CD4-positive, alpha-beta memory T cell (primary cell): Measurements from ENCODE around the gene GSTK1. TPM values are rescaled to one million over a fixed set of nuclear protein-coding genes. Genes with fewer than 3 reads are reported as not detected.
"Not testable (repeated sequence)": the region's sequence is repeated elsewhere in the genome, so short reads cannot be mapped to it uniquely, and the experiment has no call there.

Experiments
- CTCF ChIA-PET: fragments of 350-600 bp; sonication (Branson Sonifier 250); formaldehyde crosslinking; loops from one replicate; lab custom pipeline; 2021; ENCODE audit warnings: inconsistent platforms; ENCODE audit not compliant: partially characterized antibody; lab: Charles Lee
- POLR2A ChIA-PET: fragments of 350-600 bp; sonication (Branson Sonifier 250); formaldehyde crosslinking; loops from one replicate; lab custom pipeline; 2021; ENCODE audit not compliant: partially characterized antibody; lab: Charles Lee
- DNase-seq, 5 donors: peaks; one replicate each; pipeline versions ENCODE4 v3.0.0 to v3.0.0-alpha.2; 2020 to 2022; ENCODE audit warnings: mixed read lengths in 1 of 5
- H3K27ac ChIP-seq: one replicate; pipeline ENCODE4 v1.7.0; 2013; ENCODE audit warnings: low read depth, low read length
- H3K27me3 ChIP-seq: 2 replicates; pipeline ENCODE4 v1.7.0; 2013; ENCODE audit warnings: mild to moderate bottlenecking, low read length, moderate library complexity; ENCODE audit not compliant: insufficient read depth
- H3K36me3 ChIP-seq: 2 replicates; pipeline ENCODE4 v1.7.0; 2013; ENCODE audit warnings: mild to moderate bottlenecking, low read length, moderate library complexity; ENCODE audit not compliant: insufficient read depth
- H3K4me1 ChIP-seq: 2 replicates; pipeline ENCODE4 v1.7.0; 2013; ENCODE audit warnings: mild to moderate bottlenecking, low read length, moderate library complexity; ENCODE audit not compliant: insufficient read depth
- H3K4me3 ChIP-seq, 2 donors: one replicate each; pipeline ENCODE4 v1.7.0; 2013; ENCODE audit warnings: low read length in 2 of 2, mild to moderate bottlenecking in 1 of 2
- H3K9me3 ChIP-seq, 2 donors: one replicate each; pipeline ENCODE4 v1.7.0; 2013; ENCODE audit warnings: low read length in 2 of 2, control low read depth in 1 of 2; ENCODE audit not compliant: control insufficient read depth in 1 of 2
- H3K27ac Mint-ChIP-seq, 7 donors: one replicate each; pipeline ENCODE4 v1.8.0; 2020 to 2021; ENCODE audit warnings: mixed read lengths in 7 of 7, mild to moderate bottlenecking in 6 of 7, inconsistent platforms in 3 of 7, moderate library complexity in 3 of 7
- H3K27me3 Mint-ChIP-seq, 2 donors: one replicate each; pipeline ENCODE4 v1.8.0; 2020 to 2021; ENCODE audit warnings: mixed read lengths in 2 of 2
- H3K36me3 Mint-ChIP-seq, 2 donors: one replicate each; pipeline ENCODE4 v1.8.0; 2020 to 2021; ENCODE audit warnings: mixed read lengths in 2 of 2, inconsistent platforms in 1 of 2, mild to moderate bottlenecking in 1 of 2
- H3K4me1 Mint-ChIP-seq, 4 donors: one replicate each; pipeline ENCODE4 v1.8.0; 2020 to 2021; ENCODE audit warnings: mixed read lengths in 4 of 4, mild to moderate bottlenecking in 1 of 4
- H3K4me3 Mint-ChIP-seq, 8 donors: one replicate each; pipeline ENCODE4 v1.8.0; 2020 to 2021; ENCODE audit warnings: mixed read lengths in 8 of 8, mild to moderate bottlenecking in 7 of 8, moderate library complexity in 6 of 8, inconsistent platforms in 3 of 8
- H3K9me3 Mint-ChIP-seq, 8 donors: one replicate each; pipeline ENCODE4 v1.8.0; 2020 to 2021; ENCODE audit warnings: mixed read lengths in 8 of 8, mild to moderate bottlenecking in 5 of 8, inconsistent platforms in 3 of 8, moderate library complexity in 1 of 8
- intact Hi-C: fragments of 100-400 bp; cut with micrococcal nuclease; formaldehyde crosslinking; loops from one replicate; pipeline ENCODE4 v1.15.1; 2023
- polyA plus RNA-seq, 2 donors: library from polyadenylated mRNA; unstranded; fragments of 300-500 nt; fragmentation: Illumina TruSeq; gene quantifications; one replicate each; pipeline ENCODE4 v1.2.3, GENCODE V29; 2021
- total RNA-seq, 2 experiments: library from RNA; stranded (reverse); gene quantifications; one replicate each; pipeline ENCODE4 v1.2.3, GENCODE V29; 2021

The GSTK1 gene
- total and polyA plus RNA-seq, 4 experiments from 2014 or later = 469 to 748 (median 587) TPM

DNA sequence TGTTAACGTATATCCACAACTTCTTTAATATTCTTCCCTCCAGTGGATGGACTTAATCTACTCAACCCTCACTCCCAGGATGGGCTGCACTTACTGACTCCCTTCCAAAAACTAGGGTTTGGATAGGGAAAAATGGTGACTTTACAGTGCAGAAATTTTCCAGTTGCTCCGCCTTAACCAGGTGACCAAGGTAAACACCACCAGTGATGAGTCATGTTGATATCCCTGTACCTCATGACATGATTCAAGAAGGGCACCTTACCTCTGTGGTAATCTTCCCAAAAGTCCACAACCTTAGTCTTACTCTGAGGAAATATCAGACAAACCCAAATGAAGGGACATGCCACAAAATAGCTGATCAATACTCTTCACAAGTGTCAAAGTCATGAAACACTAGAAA, 3.5 kb upstream of the GSTK1 start:
- H3K4me1 ChIP-seq = peaks cover 73% of the 10 kb centered on the region
- DNase-seq = no peak
- H3K27ac ChIP-seq = no peak overlapping the region
- peaks cover 3% of the 10 kb centered on the region for H3K36me3 ChIP-seq
- Mint-ChIP-seq H3K27ac (peak overlapping the region; percentile 56 to 95 (median 87)), H3K4me1 (peaks cover 53 to 86% (median 70%) of the 10 kb centered on the region in 4 donors), H3K27me3 (no peaks in the 10 kb centered on the region), H3K4me3 (peak overlapping the region in 7 of 8 donors; percentile 11 to 89 (median 29)), H3K9me3 (peaks cover 0 to 5% (median 0%) of the 10 kb centered on the region in 8 donors), H3K36me3 (peaks cover 10 to 19% of the 10 kb centered on the region in 2 donors)
- CTCF ChIA-PET = interaction anchor here (0.9 to 16.6 kb wide), 11 partner anchors 8 to 120 kb away, joined by 3 to 252 read pairs (median 5); no protein-coding TSS in a partner anchor
- POLR2A ChIA-PET = interaction anchor here (1.0 to 13.2 kb wide), 6 partner anchors 9 to 451 kb away, joined by 3 to 163 read pairs (median 10); partner anchors contain the start of gene ZYX
- intact Hi-C loops = no loop called here
- H3K9me3 ChIP-seq = no peaks in the 10 kb centered on the region
- no peak overlapping the region for H3K4me3 ChIP-seq
- H3K27me3 ChIP-seq = no peaks in the 10 kb centered on the region

DNA sequence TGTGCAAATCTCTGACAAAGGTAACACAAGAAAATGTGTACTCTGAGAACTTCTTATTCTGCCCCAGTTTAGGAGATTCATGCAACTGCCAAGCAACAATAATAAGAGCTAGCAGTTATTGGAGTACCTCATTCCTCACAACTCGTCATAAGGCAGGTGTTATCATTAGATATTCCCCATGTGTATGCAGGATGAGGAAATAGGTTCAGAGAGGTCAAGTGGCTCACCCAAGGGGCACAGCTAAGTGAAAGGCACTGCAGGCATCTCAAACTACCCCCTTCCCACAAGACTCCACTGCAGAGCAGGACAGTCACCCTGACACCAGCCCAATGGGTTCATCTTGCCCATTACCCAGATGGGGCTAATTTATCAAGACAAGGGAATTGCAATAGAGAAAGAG, 1.3 kb upstream of the GSTK1 start:
- Mint-ChIP-seq H3K27ac (peak overlapping the region; percentile 91 to 95 (median 94)), H3K4me1 (peaks cover 45 to 82% (median 64%) of the 10 kb centered on the region in 4 donors), H3K4me3 (peak overlapping the region; percentile 80 to 99 (median 96)), H3K36me3 (peaks cover 26 to 28% of the 10 kb centered on the region in 2 donors), H3K9me3 (peaks cover 0 to 3% (median 0%) of the 10 kb centered on the region in 8 donors), H3K27me3 (no peaks in the 10 kb centered on the region)
- CTCF ChIA-PET = interaction anchor here (2.0 to 16.6 kb wide), 5 partner anchors 11 to 118 kb away, joined by 6 to 252 read pairs (median 7); no protein-coding TSS in a partner anchor
- H3K4me1 ChIP-seq = peaks cover 74% of the 10 kb centered on the region
- no peak overlapping the region for H3K4me3 ChIP-seq
- no peak overlapping the region for H3K27ac ChIP-seq
- H3K27me3 ChIP-seq = no peaks in the 10 kb centered on the region
- POLR2A ChIA-PET = interaction anchor here (2.4 to 13.2 kb wide), 5 partner anchors 11 to 454 kb away, joined by 8 to 163 read pairs (median 43); partner anchors contain the start of gene CASP2
- intact Hi-C loops = loop anchor here (2.0 kb wide), 1 partner anchor 17 kb away; no protein-coding TSS in a partner anchor
- H3K9me3 ChIP-seq = no peaks in the 10 kb centered on the region
- no peak for DNase-seq
- peaks cover 10% of the 10 kb centered on the region for H3K36me3 ChIP-seq

DNA sequence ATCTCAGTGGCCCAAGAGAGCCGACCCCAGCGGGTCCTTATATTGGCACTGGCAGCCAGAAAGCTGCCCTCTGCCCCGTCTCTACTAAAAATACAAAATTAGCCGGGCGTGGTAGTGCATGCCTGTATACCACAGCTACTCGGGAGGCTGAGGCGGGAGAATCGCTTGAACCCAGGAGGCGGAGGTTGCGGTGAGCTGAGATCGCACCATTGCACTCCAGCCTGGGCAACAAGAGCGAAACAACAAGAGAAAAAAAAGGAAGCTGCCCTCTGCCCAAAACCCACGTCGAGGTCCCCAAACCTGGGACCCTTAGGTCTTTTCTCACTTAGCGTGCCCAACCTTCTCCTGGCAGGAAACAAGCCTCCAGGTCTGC, 941 bp downstream of the GSTK1 start:
- intact Hi-C loops = not testable (repeated sequence)

DNA sequence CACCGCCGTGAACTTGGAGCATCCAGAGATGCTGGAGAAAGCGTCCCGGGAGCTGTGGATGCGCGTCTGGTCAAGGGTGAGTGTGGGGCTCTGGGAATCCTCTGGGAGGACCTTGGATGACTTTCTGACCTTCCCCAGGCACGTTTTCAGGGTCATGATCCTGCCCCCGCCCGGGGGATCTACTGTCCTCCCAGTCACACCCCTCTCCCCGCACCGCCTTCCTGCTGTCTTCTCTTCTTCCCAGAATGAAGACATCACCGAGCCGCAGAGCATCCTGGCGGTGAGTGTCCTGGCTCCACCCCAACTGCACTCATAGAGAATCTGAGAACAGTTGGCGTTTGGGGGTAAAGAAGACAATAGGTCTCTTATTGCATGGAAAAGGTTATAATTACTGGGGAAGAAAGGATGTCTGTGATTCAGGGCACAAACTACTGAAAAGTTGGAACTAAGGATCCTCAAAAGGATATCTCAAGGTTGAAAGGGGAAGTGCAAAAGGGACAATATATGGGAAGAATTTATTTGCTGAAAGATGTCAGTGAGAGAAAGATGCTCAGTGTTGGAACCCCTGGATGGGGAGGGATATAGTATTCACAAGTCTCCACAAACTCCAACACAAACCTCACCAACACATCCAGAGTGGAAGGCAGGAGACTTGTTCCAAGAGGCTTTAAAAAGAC, 1.9 kb downstream of the GSTK1 start:
- H3K4me3 ChIP-seq = peak overlapping the region in 1 of 2 donors; percentile 90
- no peak for DNase-seq
- peaks cover 31 to 72% (median 53%) of the 10 kb centered on the region in 4 donors for H3K4me1 Mint-ChIP-seq
- ChIA-PET CTCF (interaction anchor here (1.0 to 16.6 kb wide), 10 partner anchors 14 to 151 kb away, joined by 3 to 252 read pairs (median 6); partner anchors contain the start of gene CASP2), POLR2A (interaction anchor here (0.7 to 13.2 kb wide), 14 partner anchors 8 to 144 kb away, joined by 3 to 163 read pairs (median 14); partner anchors contain the start of genes CASP2 and EPHA1)
- intact Hi-C loops = no loop called here
- peaks cover 38 to 60% of the 10 kb centered on the region in 2 donors for H3K36me3 Mint-ChIP-seq
- peaks cover 37% of the 10 kb centered on the region for H3K36me3 ChIP-seq
- peaks cover 0 to 3% (median 0%) of the 10 kb centered on the region in 8 donors for H3K9me3 Mint-ChIP-seq
- no peaks in the 10 kb centered on the region for H3K9me3 ChIP-seq
- peaks cover 68% of the 10 kb centered on the region for H3K4me1 ChIP-seq
- peak overlapping the region; percentile 85 to 98 (median 94) for H3K27ac Mint-ChIP-seq
- H3K27me3 Mint-ChIP-seq = no peaks in the 10 kb centered on the region
- peak overlapping the region; percentile 93 to 99 (median 96) for H3K4me3 Mint-ChIP-seq
- no peaks in the 10 kb centered on the region for H3K27me3 ChIP-seq
- peak overlapping the region; percentile 89 for H3K27ac ChIP-seq

More for the DNA sequence above, 941 bp downstream of the GSTK1 start:
- not testable (repeated sequence) for H3K27me3 ChIP-seq, H3K27me3 Mint-ChIP-seq, DNase-seq, H3K9me3 ChIP-seq, H3K9me3 Mint-ChIP-seq
- peaks cover 37 to 76% (median 60%) of the 10 kb centered on the region in 4 donors for H3K4me1 Mint-ChIP-seq
- Histone ChIP-seq H3K27ac (peak overlapping the region; percentile 89), H3K36me3 (peaks cover 31% of the 10 kb centered on the region), H3K4me1 (peaks cover 72% of the 10 kb centered on the region), H3K4me3 (peak overlapping the region; percentile 89 to 90)
- CTCF ChIA-PET = interaction anchor here (1.1 to 16.6 kb wide), 10 partner anchors 15 to 153 kb away, joined by 3 to 252 read pairs (median 6); partner anchors contain the start of gene CASP2
- peak overlapping the region; percentile 85 to 98 (median 94) for H3K27ac Mint-ChIP-seq
- H3K36me3 Mint-ChIP-seq = peaks cover 29 to 51% of the 10 kb centered on the region in 2 donors
- POLR2A ChIA-PET = interaction anchor here (0.7 to 13.2 kb wide), 21 partner anchors 9 to 466 kb away, joined by 3 to 163 read pairs (median 8); partner anchors contain the start of genes CASP2 and EPHA1
- H3K4me3 Mint-ChIP-seq = peak overlapping the region; percentile 93 to 99 (median 96)

DNA sequence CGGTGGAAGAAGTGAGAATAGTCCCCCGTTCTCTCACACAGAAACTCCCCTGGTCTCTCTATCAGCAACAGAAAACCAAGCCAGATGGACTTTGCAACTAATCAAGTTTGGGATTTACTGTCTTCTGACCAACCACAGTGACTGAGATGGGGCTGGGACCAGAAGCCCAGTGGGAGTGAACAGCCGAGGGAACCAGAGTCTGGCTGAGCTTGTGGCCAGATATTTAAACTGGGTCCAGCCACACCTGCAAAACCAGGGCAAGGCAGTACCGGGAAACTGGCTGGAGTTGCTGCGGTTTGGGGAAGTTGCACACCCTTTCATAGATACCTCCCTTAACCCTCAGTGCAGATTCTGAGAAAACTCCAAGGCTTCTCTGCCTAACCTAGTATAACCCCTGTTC, 6.0 kb downstream of the GSTK1 start:
- peaks cover 51% of the 10 kb centered on the region for H3K4me1 ChIP-seq
- intact Hi-C loops = no loop called here
- H3K4me1 Mint-ChIP-seq = peaks cover 24 to 49% (median 36%) of the 10 kb centered on the region in 4 donors
- ChIA-PET CTCF (interaction anchor here (1.1 to 16.6 kb wide), 3 partner anchors 10 to 30 kb away, joined by 4 to 252 read pairs (median 5); no protein-coding TSS in a partner anchor), POLR2A (interaction anchor here (0.8 to 13.2 kb wide), 9 partner anchors 9 to 29 kb away, joined by 3 to 163 read pairs (median 6); partner anchors contain the start of gene CASP2)
- peaks cover 0 to 2% (median 0%) of the 10 kb centered on the region in 8 donors for H3K9me3 Mint-ChIP-seq
- no peak for DNase-seq
- H3K27me3 Mint-ChIP-seq = no peaks in the 10 kb centered on the region
- peaks cover 38 to 55% of the 10 kb centered on the region in 2 donors for H3K36me3 Mint-ChIP-seq
- H3K27ac ChIP-seq = no peak overlapping the region
- H3K4me3 ChIP-seq = no peak overlapping the region
- H3K27ac Mint-ChIP-seq = peak overlapping the region in 6 of 7 donors; percentile 19 to 94 (median 69)
- no peaks in the 10 kb centered on the region for H3K9me3 ChIP-seq
- H3K27me3 ChIP-seq = no peaks in the 10 kb centered on the region
- peak overlapping the region in 1 of 8 donors; percentile 7 for H3K4me3 Mint-ChIP-seq
- H3K36me3 ChIP-seq = peaks cover 37% of the 10 kb centered on the region

DNA sequence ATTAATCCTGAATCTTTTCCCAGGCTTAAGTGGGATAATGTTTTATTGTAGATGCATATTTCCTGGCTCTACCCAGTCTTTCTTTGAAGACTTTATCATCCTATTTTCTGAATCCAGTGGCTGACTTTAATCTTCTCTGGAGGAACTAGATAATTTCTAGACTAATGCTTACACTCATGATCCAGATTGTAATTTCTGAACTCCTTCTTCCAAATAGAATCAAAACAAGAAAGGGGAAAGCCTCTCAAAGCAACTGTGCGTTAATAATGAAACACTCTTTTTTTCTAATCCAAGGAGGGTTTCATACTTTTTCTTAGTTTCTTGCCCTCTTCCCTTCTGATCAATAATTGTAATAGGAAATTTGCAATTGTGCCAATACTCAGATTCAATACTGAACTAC, 8.0 kb downstream of the GSTK1 start:
- H3K4me3 Mint-ChIP-seq = no peak overlapping the region
- peaks cover 11 to 29% (median 19%) of the 10 kb centered on the region in 4 donors for H3K4me1 Mint-ChIP-seq
- H3K9me3 Mint-ChIP-seq = no peaks in the 10 kb centered on the region
- H3K27ac Mint-ChIP-seq = peak overlapping the region in 5 of 7 donors; percentile 6 to 80 (median 33)
- no peaks in the 10 kb centered on the region for H3K27me3 Mint-ChIP-seq
- ChIA-PET CTCF (interaction anchor here (1.0 to 2.5 kb wide), 3 partner anchors 16 to 31 kb away, joined by 3 to 14 read pairs (median 12); no protein-coding TSS in a partner anchor), POLR2A (interaction anchor here (1.1 to 3.6 kb wide), 5 partner anchors 8 to 31 kb away, joined by 3 to 36 read pairs (median 4); partner anchors contain the start of genes CASP2 and GSTK1)
- Histone ChIP-seq H3K27me3 (no peaks in the 10 kb centered on the region), H3K36me3 (peaks cover 29% of the 10 kb centered on the region), H3K4me1 (peaks cover 32% of the 10 kb centered on the region), H3K9me3 (no peaks in the 10 kb centered on the region), H3K27ac (no peak overlapping the region), H3K4me3 (no peak overlapping the region)
- intact Hi-C loops = no loop called here
- no peak for DNase-seq
- peaks cover 21 to 42% of the 10 kb centered on the region in 2 donors for H3K36me3 Mint-ChIP-seq
